ENCODE measurements around the gene C4orf17. TPM values are rescaled to one million over a fixed set of nuclear protein-coding genes. Genes with fewer than 3 reads are reported as not detected.
"Not testable (repeated sequence)": the region's sequence is repeated elsewhere in the genome, so short reads cannot be mapped to it uniquely, and the experiment has no call there.

Gene C4orf17
- under 1 TPM in 1 of 2 donors, not detected in 1; 0.09 TPM for total RNA-seq

DNA sequence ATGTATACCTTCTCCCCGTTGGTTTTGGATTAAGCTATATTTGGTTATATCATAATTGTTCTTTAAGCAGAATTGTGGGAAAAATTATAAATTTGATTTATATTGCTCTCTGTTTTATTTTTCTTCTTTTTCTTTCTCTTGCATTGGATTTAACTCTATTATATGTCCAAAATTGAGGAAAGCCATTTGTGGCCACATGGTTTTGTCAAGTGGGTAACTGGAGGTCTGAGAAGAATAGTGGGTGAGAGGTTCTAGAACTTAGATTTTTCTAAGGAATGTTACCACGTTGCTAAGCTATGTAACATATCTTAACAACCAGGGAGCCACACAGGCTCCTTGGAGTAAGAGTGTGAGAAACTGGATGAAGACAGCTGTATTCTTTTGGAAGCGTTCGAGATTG, at the start of gene C4orf17:
TSS of gene C4orf17 (plus strand) at position 301 of the 400 bp plus-strand sequence. CDS start 2,061 bp downstream, outside the sequence.
- H3K4me3 Mint-ChIP-seq: no peak within 1 kb of the TSS
- no peaks in the 10 kb centered on the region for H3K9me3 Mint-ChIP-seq
- ATAC-seq (replicated peaks in 1 of 2) (no peak), DNase-seq (no peak)
- no peak within 1 kb of the TSS for H3K27ac Mint-ChIP-seq
- H3K4me1 Mint-ChIP-seq (ENCODE audit: low read depth): peaks cover 30% of the 10 kb centered on the region
- H3K27me3 Mint-ChIP-seq (ENCODE audit: low read depth): no peaks in the 10 kb centered on the region
- H3K36me3 Mint-ChIP-seq (ENCODE audit: insufficient read depth in 2 of 2): peaks cover 0 to 4% of the 10 kb centered on the region in 2 donors

DNA sequence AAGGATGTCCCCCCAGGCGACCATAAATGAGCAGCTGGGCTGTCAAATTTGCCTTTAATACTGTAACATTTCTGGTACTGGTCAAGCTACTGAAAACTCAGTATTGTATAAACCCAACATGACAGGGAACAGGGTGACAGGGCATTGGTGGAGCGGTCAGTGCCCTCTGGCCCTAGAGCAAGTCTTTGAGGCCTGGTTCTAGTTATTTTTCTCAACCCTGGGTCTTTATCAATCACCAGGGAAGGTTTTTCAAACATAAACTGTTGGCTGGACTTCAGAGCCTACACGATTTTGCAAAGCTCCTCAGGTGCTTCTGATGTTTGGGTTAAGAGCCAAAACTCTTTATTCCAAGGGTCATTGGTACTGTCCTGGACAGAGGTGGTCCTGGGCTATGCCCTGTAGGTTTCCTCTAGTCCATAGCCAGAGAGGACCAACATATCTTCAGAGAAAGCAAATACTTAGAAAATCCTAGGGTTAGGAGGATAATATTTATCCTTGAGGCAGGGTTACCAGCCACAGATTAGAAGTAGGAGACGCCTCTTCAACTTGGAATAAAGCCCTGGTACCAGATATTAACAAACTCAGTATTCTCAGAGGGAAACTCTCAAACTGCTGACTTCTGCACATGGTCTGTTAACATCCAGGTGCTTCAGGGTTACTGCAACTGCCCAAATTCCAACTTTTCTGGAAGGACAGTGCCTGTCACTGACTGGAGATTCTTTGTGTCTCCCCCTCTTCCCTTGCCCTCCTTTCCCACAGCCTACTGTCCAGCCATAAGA, 49.0 kb upstream of the C4orf17 start:
- Mint-ChIP-seq H3K27me3 (ENCODE audit: low read depth) (peaks cover 19% of the 10 kb centered on the region), H3K27ac (no peak overlapping the region), H3K36me3 (ENCODE audit: insufficient read depth in 2 of 2) (no peaks in the 10 kb centered on the region), H3K9me3 (no peaks in the 10 kb centered on the region), H3K4me1 (ENCODE audit: low read depth) (no peaks in the 10 kb centered on the region), H3K4me3 (no peak overlapping the region)
- DNase-seq: no peak
- no peak for ATAC-seq (replicated peaks in 1 of 2)

- Mint-ChIP-seq H3K27me3 (ENCODE audit: low read depth) (peaks cover 13% of the 10 kb centered on the region), H3K36me3 (ENCODE audit: insufficient read depth in 2 of 2) (no peaks in the 10 kb centered on the region), H3K4me1 (ENCODE audit: low read depth) (no peaks in the 10 kb centered on the region), H3K4me3 (no peak overlapping the region), H3K27ac (no peak overlapping the region), H3K9me3 (no peaks in the 10 kb centered on the region)
- peak; percentile 78 to 91 for ATAC-seq (replicated peaks in 1 of 2)
- peak; percentile 44 to 49 for DNase-seq
These were observed 47.9 kb upstream of the C4orf17 start for GRCh38 chr4:99462875-99463464.

GRCh38 chr4:99463566-99463965, 47.3 kb upstream of the C4orf17 start:
- no peak overlapping the region for H3K4me3 Mint-ChIP-seq
- H3K27me3 Mint-ChIP-seq (ENCODE audit: low read depth): peaks cover 13% of the 10 kb centered on the region
- no peaks in the 10 kb centered on the region for H3K9me3 Mint-ChIP-seq
- no peaks in the 10 kb centered on the region for H3K4me1 Mint-ChIP-seq (ENCODE audit: low read depth)
- ATAC-seq (replicated peaks in 1 of 2): no peak
- H3K36me3 Mint-ChIP-seq (ENCODE audit: insufficient read depth in 2 of 2): no peaks in the 10 kb centered on the region
- H3K27ac Mint-ChIP-seq: no peak overlapping the region
- no peak for DNase-seq

- Mint-ChIP-seq H3K9me3 (no peaks in the 10 kb centered on the region), H3K27me3 (ENCODE audit: low read depth) (peaks cover 7% of the 10 kb centered on the region), H3K4me3 (no peak overlapping the region), H3K4me1 (ENCODE audit: low read depth) (no peaks in the 10 kb centered on the region), H3K27ac (no peak overlapping the region), H3K36me3 (ENCODE audit: insufficient read depth in 2 of 2) (no peaks in the 10 kb centered on the region)
- DNase-seq (no peak), ATAC-seq (replicated peaks in 1 of 2) (no peak)
These were observed 42.9 kb upstream of the C4orf17 start for GRCh38 chr4:99467887-99468286.

- Mint-ChIP-seq H3K27ac (no peak overlapping the region), H3K27me3 (ENCODE audit: low read depth) (peaks cover 7% of the 10 kb centered on the region), H3K4me3 (no peak overlapping the region), H3K9me3 (no peaks in the 10 kb centered on the region), H3K36me3 (ENCODE audit: insufficient read depth in 2 of 2) (no peaks in the 10 kb centered on the region), H3K4me1 (ENCODE audit: low read depth) (no peaks in the 10 kb centered on the region)
- ATAC-seq (replicated peaks in 1 of 2) (no peak), DNase-seq (no peak)
These were observed 41.9 kb upstream of the C4orf17 start for GRCh38 chr4:99468889-99469288.

DNA sequence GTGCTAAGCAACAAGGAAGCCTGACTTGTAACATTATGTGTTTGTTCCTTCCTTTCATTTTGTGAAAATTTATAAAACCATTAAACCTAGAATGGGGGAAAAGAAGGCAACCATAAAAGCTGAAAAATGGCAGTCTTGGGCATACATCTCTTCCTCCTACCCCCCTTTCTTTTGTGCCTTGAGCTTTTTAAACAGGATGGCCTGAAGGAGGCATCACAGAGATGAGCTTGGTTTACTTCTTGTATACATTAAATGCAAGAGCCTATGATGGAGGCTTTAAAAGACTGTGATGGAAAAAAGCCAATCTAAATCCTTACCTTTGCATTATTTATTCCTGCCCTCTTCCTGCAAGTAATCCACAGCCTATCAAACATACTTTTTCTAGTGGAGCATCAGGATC, 39.5 kb upstream of the C4orf17 start:
- Mint-ChIP-seq H3K27ac (no peak overlapping the region), H3K9me3 (no peaks in the 10 kb centered on the region), H3K36me3 (ENCODE audit: insufficient read depth in 2 of 2) (no peaks in the 10 kb centered on the region), H3K4me3 (no peak overlapping the region), H3K27me3 (ENCODE audit: low read depth) (no peaks in the 10 kb centered on the region), H3K4me1 (ENCODE audit: low read depth) (no peaks in the 10 kb centered on the region)
- no peak for DNase-seq
- ATAC-seq (replicated peaks in 1 of 2): no peak

DNA sequence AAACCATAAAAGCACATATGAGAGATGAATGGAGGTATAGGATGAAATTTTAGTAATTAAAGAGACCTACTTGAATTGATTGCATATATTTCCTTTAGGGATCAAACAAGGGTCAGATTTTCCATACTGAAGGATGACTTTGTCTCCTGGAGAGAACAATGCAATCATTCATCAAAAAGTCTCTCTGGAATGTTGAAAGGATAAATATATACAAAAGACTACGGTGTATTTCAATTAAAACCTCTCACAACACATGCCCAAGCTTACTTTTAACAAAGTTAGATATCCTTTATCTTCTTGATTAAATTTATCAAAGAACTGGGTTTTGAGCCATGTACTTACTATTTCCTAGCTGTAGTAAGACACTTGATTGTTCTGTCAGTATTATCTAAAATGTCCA, 38.9 kb upstream of the C4orf17 start:
- no peak overlapping the region for H3K27ac Mint-ChIP-seq
- DNase-seq: no peak
- no peaks in the 10 kb centered on the region for H3K36me3 Mint-ChIP-seq (ENCODE audit: insufficient read depth in 2 of 2)
- no peaks in the 10 kb centered on the region for H3K9me3 Mint-ChIP-seq
- no peak overlapping the region for H3K4me3 Mint-ChIP-seq
- no peak for ATAC-seq (replicated peaks in 1 of 2)
- no peaks in the 10 kb centered on the region for H3K27me3 Mint-ChIP-seq (ENCODE audit: low read depth)
- no peaks in the 10 kb centered on the region for H3K4me1 Mint-ChIP-seq (ENCODE audit: low read depth)

- ATAC-seq (replicated peaks in 1 of 2) (no peak), DNase-seq (no peak)
- H3K4me1 Mint-ChIP-seq (ENCODE audit: low read depth): no peaks in the 10 kb centered on the region
- H3K36me3 Mint-ChIP-seq (ENCODE audit: insufficient read depth in 2 of 2): no peaks in the 10 kb centered on the region
- H3K27ac Mint-ChIP-seq: no peak overlapping the region
- no peaks in the 10 kb centered on the region for H3K27me3 Mint-ChIP-seq (ENCODE audit: low read depth)
- H3K9me3 Mint-ChIP-seq: no peaks in the 10 kb centered on the region
- H3K4me3 Mint-ChIP-seq: no peak overlapping the region
These were observed 37.7 kb upstream of the C4orf17 start for GRCh38 chr4:99473131-99473530.

DNA sequence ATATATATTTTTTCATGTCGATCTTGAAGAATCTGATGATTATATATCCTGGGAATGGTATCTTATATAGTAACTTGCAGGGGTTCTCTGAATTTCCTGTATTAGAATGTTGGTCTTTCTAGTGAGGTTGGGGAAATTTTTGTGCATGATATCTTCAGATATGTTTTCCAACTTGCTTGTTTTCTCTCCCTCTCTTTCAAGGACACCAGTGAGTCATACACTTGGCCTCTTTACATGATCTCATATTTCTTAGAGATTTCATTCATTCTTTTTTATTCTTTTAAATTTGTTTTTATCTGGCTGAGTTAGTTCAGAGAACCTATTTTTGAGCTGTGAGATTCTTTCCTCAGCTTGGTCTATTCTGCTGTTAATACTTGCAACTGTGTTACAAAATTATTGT, 27.2 kb upstream of the C4orf17 start:
- no peak for DNase-seq
- no peaks in the 10 kb centered on the region for H3K4me1 Mint-ChIP-seq (ENCODE audit: low read depth)

DNA sequence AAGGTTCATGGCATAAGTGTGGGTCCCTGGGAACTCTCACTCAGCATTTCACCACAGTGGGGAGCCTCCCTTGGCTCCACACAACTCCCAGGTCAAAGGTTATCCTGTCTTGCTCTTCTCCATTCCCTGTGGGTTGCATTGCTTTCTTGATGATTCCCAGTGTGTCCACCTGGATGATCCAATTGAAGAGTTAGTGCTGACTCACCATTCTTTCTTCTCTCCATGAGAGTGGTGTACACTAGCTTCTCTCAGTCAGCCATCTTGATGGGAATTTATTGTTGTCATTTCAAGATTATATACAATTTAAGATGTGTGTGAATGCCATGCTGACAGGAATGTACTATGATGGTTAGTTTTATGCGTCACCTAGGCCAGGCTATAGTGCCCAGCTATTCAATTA, 25.6 kb upstream of the C4orf17 start:
- ATAC-seq (replicated peaks in 1 of 2): no peak
- Mint-ChIP-seq H3K4me1 (ENCODE audit: low read depth) (no peaks in the 10 kb centered on the region), H3K27ac (no peak overlapping the region)

More for the DNA sequence above, 27.2 kb upstream of the C4orf17 start:
- Mint-ChIP-seq H3K27me3 (ENCODE audit: low read depth) (no peaks in the 10 kb centered on the region), H3K36me3 (ENCODE audit: insufficient read depth in 2 of 2) (peaks cover 5 to 7% of the 10 kb centered on the region in 2 donors), H3K27ac (no peak overlapping the region), H3K9me3 (peaks cover 8 to 9% of the 10 kb centered on the region in 2 donors), H3K4me3 (no peak overlapping the region)
- ATAC-seq (replicated peaks in 1 of 2): no peak

GRCh38 chr4:99486648-99487047, 24.2 kb upstream of the C4orf17 start:
- H3K9me3 Mint-ChIP-seq: peaks cover 8 to 13% of the 10 kb centered on the region in 2 donors
- not testable (repeated sequence) for H3K4me1 Mint-ChIP-seq (ENCODE audit: low read depth); H3K27ac Mint-ChIP-seq; ATAC-seq (replicated peaks in 1 of 2); DNase-seq; H3K4me3 Mint-ChIP-seq; H3K27me3 Mint-ChIP-seq (ENCODE audit: low read depth); H3K36me3 Mint-ChIP-seq (ENCODE audit: insufficient read depth in 2 of 2)

More for the DNA sequence above, 25.6 kb upstream of the C4orf17 start:
- Mint-ChIP-seq H3K4me3 (no peak overlapping the region), H3K27me3 (ENCODE audit: low read depth) (peaks cover 6% of the 10 kb centered on the region), H3K36me3 (ENCODE audit: insufficient read depth in 2 of 2) (peaks cover 5 to 7% of the 10 kb centered on the region in 2 donors), H3K9me3 (peaks cover 8 to 13% of the 10 kb centered on the region in 2 donors)
- no peak for DNase-seq

DNA sequence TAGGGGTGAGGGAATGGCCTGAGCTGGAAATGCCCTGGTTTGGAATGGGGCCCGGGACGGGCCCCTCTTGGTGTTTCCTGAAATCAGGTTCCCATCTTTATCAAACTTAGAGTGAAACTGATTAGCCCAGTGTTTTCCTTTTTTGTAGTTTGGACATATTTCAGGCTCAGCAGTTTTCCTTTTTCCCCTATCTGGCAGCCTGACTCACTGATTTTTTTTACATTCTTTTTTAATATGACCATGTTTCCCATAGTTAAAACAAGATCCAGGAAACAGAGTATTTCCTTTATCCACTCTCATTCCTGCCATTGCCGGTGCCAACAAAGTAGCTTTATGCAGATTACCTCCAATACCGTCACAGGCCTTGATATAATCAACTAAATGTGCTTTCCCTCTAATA, 20.5 kb upstream of the C4orf17 start:
- H3K27ac Mint-ChIP-seq: no peak overlapping the region
- DNase-seq: no peak
- no peak for ATAC-seq (replicated peaks in 1 of 2)
- no peaks in the 10 kb centered on the region for H3K4me1 Mint-ChIP-seq (ENCODE audit: low read depth)
- H3K9me3 Mint-ChIP-seq: peaks cover 14 to 19% of the 10 kb centered on the region in 2 donors
- peaks cover 14 to 17% of the 10 kb centered on the region in 2 donors for H3K36me3 Mint-ChIP-seq (ENCODE audit: insufficient read depth in 2 of 2)
- H3K4me3 Mint-ChIP-seq: no peak overlapping the region
- H3K27me3 Mint-ChIP-seq (ENCODE audit: low read depth): peaks cover 7% of the 10 kb centered on the region

Data from activated T-cell treated with anti-CD3 and anti-CD28 coated beads, Interleukin-2, amount 50 U/mL, for 72 hours (primary cell).